Left lung (tissue), 10 donors: ENCODE measurements around the gene ARHGAP15. TPM values are rescaled to one million over a fixed set of nuclear protein-coding genes. Genes with fewer than 3 reads are reported as not detected.

Experiments
- ATAC-seq: fragments of 200-7000 bp; cut with Tn5 transposase; one replicate; pipeline ENCODE4 v1.9.1; 2020; ENCODE audit warnings: moderate library complexity
- DNase-seq, 4 donors: peaks; one replicate each; pipeline ENCODE4 v3.0.0-alpha.2; 2013 to 2020
- H3K27ac ChIP-seq, 2 donors: fragments of 200-600 bp; sonication (generic) in 1 of 2; one replicate each; pipeline versions ENCODE4 v1.5.0 to v1.8.0; 2020 to 2021
- H3K27me3 ChIP-seq, 2 donors: fragments of 200-600 bp; sonication (generic) in 1 of 2; one replicate each; pipeline versions ENCODE4 v1.5.0 to v1.8.0; 2020 to 2021
- H3K36me3 ChIP-seq, 2 donors: fragments of 200-600 bp; sonication (generic) in 1 of 2; one replicate each; pipeline versions ENCODE4 v1.5.0 to v1.8.0; 2020 to 2021
- H3K4me1 ChIP-seq, 2 donors: fragments of 200-600 bp; one replicate each; pipeline ENCODE4 v1.8.0; 2021
- H3K4me3 ChIP-seq, 2 donors: fragments of 200-600 bp; sonication (generic) in 1 of 2; one replicate each; pipeline versions ENCODE4 v1.5.0 to v1.8.0; 2020 to 2021; ENCODE audit warnings: mild to moderate bottlenecking in 1 of 2
- H3K9me3 ChIP-seq, 2 donors: fragments of 200-600 bp; sonication (generic) in 1 of 2; one replicate each; pipeline versions ENCODE4 v1.5.0 to v1.8.0; 2020 to 2021
- intact Hi-C, 2 donors: fragments of 100-400 bp; cut with DNase I; formaldehyde crosslinking; loops; one replicate each; pipeline versions ENCODE4 v1.11.2 to v1.14.2; 2022
- polyA plus RNA-seq, 6 donors: library from polyadenylated mRNA; unstranded; fragments of 120-200 nt; gene quantifications; one replicate each; pipeline ENCODE4 v1.2.1, GENCODE V29; 2013; ENCODE audit not compliant: insufficient read length in 6 of 6
- total RNA-seq, 2 donors: library from RNA; stranded (reverse); fragmentation: NEBNext Ultra II Directional; extraction: Animal tissue kit (Norgen Biotek cat#: 25700); gene quantifications; one replicate each; pipeline ENCODE4 v1.2.1, GENCODE V29; 2021
- TF ChIP-seq, protein P1 (sequence below), 2 donors: fragments of 200-600 bp; sonication (generic) in 1 of 2; IDR thresholded peaks; one replicate each; pipeline versions ENCODE4 v1.5.0 to v1.8.0; 2021; ENCODE audit warnings: antibody characterized with exemption in 2 of 2
- donor health status: DM: no; HTN: yes; CAD: no.
- donor health status: DM: no; HTN: no; CAD: no.

Gene ARHGAP15
- total and polyA plus RNA-seq, 8 donors = 16.8 to 48.3 (median 30.2) TPM

DNA sequence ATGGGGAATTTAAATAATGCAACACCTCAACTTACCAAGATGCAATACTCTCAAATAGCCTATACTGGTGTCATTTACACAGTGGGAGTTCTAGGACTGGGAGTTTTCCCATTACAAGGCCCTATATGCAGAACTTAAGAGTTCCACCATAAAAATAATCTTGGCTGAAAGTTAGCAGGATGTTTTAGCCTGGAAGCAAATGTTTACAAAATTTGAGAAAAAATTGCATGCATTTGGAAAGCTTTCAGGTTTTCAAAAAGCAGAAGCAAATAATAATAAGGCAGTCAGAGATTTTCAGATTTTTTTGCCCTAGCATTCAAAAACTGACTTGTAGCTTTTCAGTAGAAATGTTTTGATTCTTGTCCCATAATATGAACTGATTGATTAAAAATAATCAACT is 397.3 kb downstream of the ARHGAP15 start:
- Histone ChIP-seq H3K9me3 (no peaks in the 10 kb centered on the region), H3K4me3 (no peak overlapping the region), H3K36me3 (no peaks in the 10 kb centered on the region), H3K4me1 (peaks cover 0 to 4% of the 10 kb centered on the region in 2 donors), H3K27me3 (no peaks in the 10 kb centered on the region), H3K27ac (peak overlapping the region; percentile 24 to 69)
- TF ChIP-seq, protein P1, sequence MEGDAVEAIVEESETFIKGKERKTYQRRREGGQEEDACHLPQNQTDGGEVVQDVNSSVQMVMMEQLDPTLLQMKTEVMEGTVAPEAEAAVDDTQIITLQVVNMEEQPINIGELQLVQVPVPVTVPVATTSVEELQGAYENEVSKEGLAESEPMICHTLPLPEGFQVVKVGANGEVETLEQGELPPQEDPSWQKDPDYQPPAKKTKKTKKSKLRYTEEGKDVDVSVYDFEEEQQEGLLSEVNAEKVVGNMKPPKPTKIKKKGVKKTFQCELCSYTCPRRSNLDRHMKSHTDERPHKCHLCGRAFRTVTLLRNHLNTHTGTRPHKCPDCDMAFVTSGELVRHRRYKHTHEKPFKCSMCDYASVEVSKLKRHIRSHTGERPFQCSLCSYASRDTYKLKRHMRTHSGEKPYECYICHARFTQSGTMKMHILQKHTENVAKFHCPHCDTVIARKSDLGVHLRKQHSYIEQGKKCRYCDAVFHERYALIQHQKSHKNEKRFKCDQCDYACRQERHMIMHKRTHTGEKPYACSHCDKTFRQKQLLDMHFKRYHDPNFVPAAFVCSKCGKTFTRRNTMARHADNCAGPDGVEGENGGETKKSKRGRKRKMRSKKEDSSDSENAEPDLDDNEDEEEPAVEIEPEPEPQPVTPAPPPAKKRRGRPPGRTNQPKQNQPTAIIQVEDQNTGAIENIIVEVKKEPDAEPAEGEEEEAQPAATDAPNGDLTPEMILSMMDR (IDR thresholded peaks at IDR 0.05) = no peak
- ATAC-seq (no peak), DNase-seq (no peak)
- intact Hi-C loops = no loop called here

DNA sequence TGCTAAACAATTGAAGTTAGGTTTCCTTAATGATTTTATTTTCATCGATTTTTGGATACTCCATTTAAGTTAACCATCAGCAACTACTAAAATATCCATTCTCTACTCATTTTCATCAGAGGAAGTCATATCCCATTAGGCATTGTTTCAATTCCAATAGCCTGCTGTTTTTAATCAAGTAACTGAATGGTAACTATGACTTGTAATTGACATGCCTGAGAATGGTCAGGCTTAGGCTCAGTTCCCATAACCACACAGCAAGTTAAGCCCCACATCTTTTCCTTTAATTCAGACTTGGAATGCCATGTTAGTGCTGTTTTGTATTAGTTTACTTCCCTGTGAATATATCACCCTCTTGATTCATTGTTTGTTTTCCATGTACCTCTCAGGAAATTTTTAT is 398.8 kb downstream of the ARHGAP15 start:
- ATAC-seq = no peak

DNA sequence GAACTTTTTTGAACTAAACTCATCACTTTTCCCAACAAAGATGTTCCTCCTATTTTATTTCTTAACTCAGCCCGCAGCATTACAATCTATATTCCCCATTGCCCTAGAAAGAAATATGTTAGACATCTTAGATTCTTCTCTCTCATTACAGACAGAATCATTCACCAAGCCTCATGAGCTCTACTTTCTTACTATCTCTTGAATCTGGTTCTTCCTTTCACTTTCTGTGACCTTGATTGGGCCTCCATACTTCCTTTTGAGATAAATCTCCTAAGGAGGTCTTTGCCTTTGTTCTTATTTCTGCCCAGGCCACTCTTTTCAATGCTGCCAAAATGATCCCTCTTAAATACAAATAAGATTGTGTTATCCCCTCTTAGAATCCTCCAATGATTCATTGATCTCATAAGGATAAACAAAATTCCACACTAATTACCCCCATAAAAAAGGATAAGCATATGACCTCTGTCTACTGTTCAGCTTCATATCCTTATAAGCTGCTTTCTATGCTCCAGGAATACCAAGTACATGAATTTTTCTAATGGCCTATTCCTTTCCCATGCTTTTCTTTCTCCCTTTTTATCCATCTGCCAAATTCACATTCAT is 400.0 kb downstream of the ARHGAP15 start:
- H3K4me1 ChIP-seq = peaks cover 0 to 4% of the 10 kb centered on the region in 2 donors
- no peak overlapping the region for H3K4me3 ChIP-seq
- no peaks in the 10 kb centered on the region for H3K27me3 ChIP-seq
- intact Hi-C loops = no loop called here
- H3K36me3 ChIP-seq = no peaks in the 10 kb centered on the region
- H3K9me3 ChIP-seq = no peaks in the 10 kb centered on the region
- TF ChIP-seq, protein P1 (IDR thresholded peaks at IDR 0.05) = no peak
- no peak for ATAC-seq
- no peak for DNase-seq
- no peak overlapping the region for H3K27ac ChIP-seq

More for the DNA sequence above, 398.8 kb downstream of the ARHGAP15 start:
- DNase-seq = no peak
- H3K9me3 ChIP-seq = no peaks in the 10 kb centered on the region
- peaks cover 0 to 4% of the 10 kb centered on the region in 2 donors for H3K4me1 ChIP-seq
- H3K27me3 ChIP-seq = no peaks in the 10 kb centered on the region
- TF ChIP-seq, protein P1 (IDR thresholded peaks at IDR 0.05) = no peak
- no peak overlapping the region for H3K27ac ChIP-seq
- H3K4me3 ChIP-seq = no peak overlapping the region
- intact Hi-C loops = no loop called here
- H3K36me3 ChIP-seq = no peaks in the 10 kb centered on the region

DNA sequence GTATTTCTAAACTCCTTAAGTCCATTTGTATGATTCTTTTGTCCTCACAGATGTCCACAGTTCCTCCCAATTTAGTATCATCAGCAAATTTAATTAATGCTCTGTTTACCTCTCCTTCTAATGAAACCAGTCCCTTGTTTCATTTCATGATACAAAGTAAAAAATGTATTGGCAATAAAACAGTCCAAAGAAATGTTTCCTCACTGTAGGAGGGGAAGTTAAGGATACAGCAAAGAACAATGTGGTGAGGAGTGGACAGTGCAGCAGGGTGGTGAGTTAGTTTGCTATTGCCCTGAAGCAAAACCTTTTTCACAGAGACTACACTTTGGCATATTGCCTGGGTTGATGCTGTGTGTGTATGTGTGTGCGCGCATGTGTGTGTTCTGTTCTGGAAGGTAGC is 401.5 kb downstream of the ARHGAP15 start:
- H3K27me3 ChIP-seq = no peaks in the 10 kb centered on the region
- H3K4me3 ChIP-seq = no peak overlapping the region
- no peaks in the 10 kb centered on the region for H3K9me3 ChIP-seq
- no peaks in the 10 kb centered on the region for H3K36me3 ChIP-seq
- TF ChIP-seq, protein P1 (IDR thresholded peaks at IDR 0.05) = no peak
- ATAC-seq (no peak), DNase-seq (no peak)
- no peak overlapping the region for H3K27ac ChIP-seq
- intact Hi-C loops = no loop called here
- H3K4me1 ChIP-seq = no peaks in the 10 kb centered on the region

DNA sequence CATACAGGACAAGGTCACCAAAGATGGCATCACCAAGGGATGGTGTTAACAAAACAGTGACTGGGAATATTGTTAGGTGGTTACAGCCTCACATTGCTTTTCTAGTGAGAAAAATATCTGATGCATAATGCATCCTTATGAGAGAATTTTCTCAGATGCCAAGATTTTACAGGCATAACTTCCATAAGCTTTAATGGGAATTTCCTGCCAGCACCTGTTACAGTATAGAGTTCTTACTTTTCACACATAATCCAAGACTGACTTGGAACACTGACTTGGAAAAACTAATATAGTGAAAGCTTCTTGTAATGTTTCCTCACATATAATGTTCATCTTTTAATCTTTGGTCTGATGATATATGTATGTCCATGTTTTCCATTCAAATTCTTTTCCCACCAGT is 402.8 kb downstream of the ARHGAP15 start:
- Histone ChIP-seq H3K4me3 (no peak overlapping the region), H3K9me3 (no peaks in the 10 kb centered on the region), H3K27me3 (no peaks in the 10 kb centered on the region), H3K36me3 (no peaks in the 10 kb centered on the region), H3K4me1 (no peaks in the 10 kb centered on the region), H3K27ac (no peak overlapping the region)
- DNase-seq (no peak), ATAC-seq (no peak)
- intact Hi-C loops = no loop called here
- TF ChIP-seq, protein P1 (IDR thresholded peaks at IDR 0.05) = no peak
